ENCODE measurements around the gene KRTAP12-1. TPM values are rescaled to one million over a fixed set of nuclear protein-coding genes. Genes with fewer than 3 reads are reported as not detected.
"Not testable (repeated sequence)": the region's sequence is repeated elsewhere in the genome, so short reads cannot be mapped to it uniquely, and the experiment has no call there.

The KRTAP12-1 gene
- total and polyA plus RNA-seq, 2 donors: not detected

GRCh38 chr21:44701541-44701940 is 19.6 kb upstream of the KRTAP12-1 start:
- peaks cover 21 to 88% of the 10 kb centered on the region in 2 donors for H3K27me3 ChIP-seq (ENCODE audit: control insufficient read depth in 2 of 2, insufficient read depth in 1 of 2, low read length in 1 of 2)
- 40% methylated on average over 12 of the region's 12 CpGs for WGBS

GRCh38 chr21:44701023-44701400 is 19.0 kb upstream of the KRTAP12-1 start:
- DNase-seq (ENCODE audit: low read depth in 6 of 9, low spot score in 9 of 9): no peak
- Histone ChIP-seq H3K9me3 (ENCODE audit: control insufficient read depth in 2 of 2, insufficient read depth in 1 of 2, low read length in 1 of 2) (peaks cover 1 to 11% of the 10 kb centered on the region in 2 donors), H3K4me1 (ENCODE audit: control insufficient read depth in 2 of 2, insufficient read depth in 2 of 2, low read length in 2 of 2) (no peaks in the 10 kb centered on the region), H3K36me3 (ENCODE audit: control insufficient read depth in 2 of 2, insufficient read depth in 2 of 2, low read length in 1 of 2) (peaks cover 0 to 1% of the 10 kb centered on the region in 2 donors), H3K4me3 (ENCODE audit: low read length in 2 of 2) (no peak overlapping the region), H3K27ac (ENCODE audit: low read depth in 1 of 2, low read length in 1 of 2) (no peak overlapping the region), H3K27me3 (ENCODE audit: control insufficient read depth in 2 of 2, insufficient read depth in 1 of 2, low read length in 1 of 2) (peaks cover 16 to 87% of the 10 kb centered on the region in 2 donors)
- WGBS: 91% methylated on average over 14 of the region's 14 CpGs

More at GRCh38 chr21:44701541-44701940, 19.6 kb upstream of the KRTAP12-1 start:
- no peak for DNase-seq (ENCODE audit: low read depth in 6 of 9, low spot score in 9 of 9)
- no peaks in the 10 kb centered on the region for H3K4me1 ChIP-seq (ENCODE audit: control insufficient read depth in 2 of 2, insufficient read depth in 2 of 2, low read length in 2 of 2)
- no peak overlapping the region for H3K27ac ChIP-seq (ENCODE audit: low read depth in 1 of 2, low read length in 1 of 2)
- H3K9me3 ChIP-seq (ENCODE audit: control insufficient read depth in 2 of 2, insufficient read depth in 1 of 2, low read length in 1 of 2): peaks cover 7 to 16% of the 10 kb centered on the region in 2 donors
- H3K4me3 ChIP-seq (ENCODE audit: low read length in 2 of 2): no peak overlapping the region
- H3K36me3 ChIP-seq (ENCODE audit: control insufficient read depth in 2 of 2, insufficient read depth in 2 of 2, low read length in 1 of 2): peaks cover 0 to 6% of the 10 kb centered on the region in 2 donors

GRCh38 chr21:44700101-44701022 is 18.4 kb upstream of the KRTAP12-1 start:
- no peak for DNase-seq (ENCODE audit: low read depth in 6 of 9, low spot score in 9 of 9)

GRCh38 chr21:44699502-44700001 is 17.6 kb upstream of the KRTAP12-1 start:
- no peak for DNase-seq (ENCODE audit: low read depth in 6 of 9, low spot score in 9 of 9)
- Histone ChIP-seq H3K27ac (ENCODE audit: low read depth in 1 of 2, low read length in 1 of 2) (no peak overlapping the region), H3K4me1 (ENCODE audit: control insufficient read depth in 2 of 2, insufficient read depth in 2 of 2, low read length in 2 of 2) (no peaks in the 10 kb centered on the region), H3K4me3 (ENCODE audit: low read length in 2 of 2) (no peak overlapping the region), H3K9me3 (ENCODE audit: control insufficient read depth in 2 of 2, insufficient read depth in 1 of 2, low read length in 1 of 2) (peaks cover 0 to 5% of the 10 kb centered on the region in 2 donors), H3K27me3 (ENCODE audit: control insufficient read depth in 2 of 2, insufficient read depth in 1 of 2, low read length in 1 of 2) (peaks cover 12 to 83% of the 10 kb centered on the region in 2 donors), H3K36me3 (ENCODE audit: control insufficient read depth in 2 of 2, insufficient read depth in 2 of 2, low read length in 1 of 2) (no peaks in the 10 kb centered on the region)
- 55% methylated on average over 17 of the region's 17 CpGs for WGBS

More at GRCh38 chr21:44700101-44701022, 18.4 kb upstream of the KRTAP12-1 start:
- H3K27me3 ChIP-seq (ENCODE audit: control insufficient read depth in 2 of 2, insufficient read depth in 1 of 2, low read length in 1 of 2): peaks cover 13 to 87% of the 10 kb centered on the region in 2 donors
- no peaks in the 10 kb centered on the region for H3K36me3 ChIP-seq (ENCODE audit: control insufficient read depth in 2 of 2, insufficient read depth in 2 of 2, low read length in 1 of 2)
- 61% methylated on average over 21 of the region's 21 CpGs for WGBS
- H3K4me3 ChIP-seq (ENCODE audit: low read length in 2 of 2): no peak overlapping the region
- peaks cover 0 to 8% of the 10 kb centered on the region in 2 donors for H3K9me3 ChIP-seq (ENCODE audit: control insufficient read depth in 2 of 2, insufficient read depth in 1 of 2, low read length in 1 of 2)
- no peak overlapping the region for H3K27ac ChIP-seq (ENCODE audit: low read depth in 1 of 2, low read length in 1 of 2)
- H3K4me1 ChIP-seq (ENCODE audit: control insufficient read depth in 2 of 2, insufficient read depth in 2 of 2, low read length in 2 of 2): no peaks in the 10 kb centered on the region

- Histone ChIP-seq H3K27ac (ENCODE audit: low read depth in 1 of 2, low read length in 1 of 2) (no peak overlapping the region), H3K4me3 (ENCODE audit: low read length in 2 of 2) (no peak overlapping the region), H3K36me3 (ENCODE audit: control insufficient read depth in 2 of 2, insufficient read depth in 2 of 2, low read length in 1 of 2) (no peaks in the 10 kb centered on the region), H3K27me3 (ENCODE audit: control insufficient read depth in 2 of 2, insufficient read depth in 1 of 2, low read length in 1 of 2) (peaks cover 6 to 69% of the 10 kb centered on the region in 2 donors), H3K9me3 (ENCODE audit: control insufficient read depth in 2 of 2, insufficient read depth in 1 of 2, low read length in 1 of 2) (no peaks in the 10 kb centered on the region), H3K4me1 (ENCODE audit: control insufficient read depth in 2 of 2, insufficient read depth in 2 of 2, low read length in 2 of 2) (no peaks in the 10 kb centered on the region)
- 41% methylated on average over 35 of the region's 35 CpGs for WGBS
- DNase-seq (ENCODE audit: low read depth in 6 of 9, low spot score in 9 of 9): no peak
Measured at GRCh38 chr21:44697811-44698734, 16.1 kb upstream of the KRTAP12-1 start.

GRCh38 chr21:44697172-44697810 is 15.3 kb upstream of the KRTAP12-1 start, which contains the start of gene KRTAP10-12:
KRTAP10-12 (plus strand) TSS chr21:44697172; CDS start chr21:44697202, 30 bp downstream.
- WGBS: 67% methylated on average over 21 of the region's 21 CpGs
- not testable (repeated sequence) for H3K9me3 ChIP-seq (ENCODE audit: control insufficient read depth in 2 of 2, insufficient read depth in 1 of 2, low read length in 1 of 2); H3K36me3 ChIP-seq (ENCODE audit: control insufficient read depth in 2 of 2, insufficient read depth in 2 of 2, low read length in 1 of 2); H3K4me1 ChIP-seq (ENCODE audit: control insufficient read depth in 2 of 2, insufficient read depth in 2 of 2, low read length in 2 of 2); DNase-seq (ENCODE audit: low read depth in 6 of 9, low spot score in 9 of 9); H3K27ac ChIP-seq (ENCODE audit: low read depth in 1 of 2, low read length in 1 of 2); H3K4me3 ChIP-seq (ENCODE audit: low read length in 2 of 2)
- H3K27me3 ChIP-seq (ENCODE audit: control insufficient read depth in 2 of 2, insufficient read depth in 1 of 2, low read length in 1 of 2): peaks cover 6 to 61% of the 10 kb centered on the region in 2 donors

GRCh38 chr21:44696572-44696971 is 14.6 kb upstream of the KRTAP12-1 start:
- DNase-seq (ENCODE audit: low read depth in 6 of 9, low spot score in 9 of 9): no peak
- H3K9me3 ChIP-seq (ENCODE audit: control insufficient read depth in 2 of 2, insufficient read depth in 1 of 2, low read length in 1 of 2): no peaks in the 10 kb centered on the region
- no peak overlapping the region for H3K27ac ChIP-seq (ENCODE audit: low read depth in 1 of 2, low read length in 1 of 2)
- no peak overlapping the region for H3K4me3 ChIP-seq (ENCODE audit: low read length in 2 of 2)
- H3K4me1 ChIP-seq (ENCODE audit: control insufficient read depth in 2 of 2, insufficient read depth in 2 of 2, low read length in 2 of 2): no peaks in the 10 kb centered on the region
- H3K27me3 ChIP-seq (ENCODE audit: control insufficient read depth in 2 of 2, insufficient read depth in 1 of 2, low read length in 1 of 2): peaks cover 6 to 54% of the 10 kb centered on the region in 2 donors
- 79% methylated on average over 10 of the region's 10 CpGs for WGBS
- no peaks in the 10 kb centered on the region for H3K36me3 ChIP-seq (ENCODE audit: control insufficient read depth in 2 of 2, insufficient read depth in 2 of 2, low read length in 1 of 2)

- 79% methylated on average over 8 of the region's 8 CpGs for WGBS
- H3K4me1 ChIP-seq (ENCODE audit: control insufficient read depth in 2 of 2, insufficient read depth in 2 of 2, low read length in 2 of 2): no peaks in the 10 kb centered on the region
- H3K27me3 ChIP-seq (ENCODE audit: control insufficient read depth in 2 of 2, insufficient read depth in 1 of 2, low read length in 1 of 2): peaks cover 6 to 45% of the 10 kb centered on the region in 2 donors
- no peak for DNase-seq (ENCODE audit: low read depth in 6 of 9, low spot score in 9 of 9)
- no peaks in the 10 kb centered on the region for H3K9me3 ChIP-seq (ENCODE audit: control insufficient read depth in 2 of 2, insufficient read depth in 1 of 2, low read length in 1 of 2)
- H3K4me3 ChIP-seq (ENCODE audit: low read length in 2 of 2): no peak overlapping the region
- no peak overlapping the region for H3K27ac ChIP-seq (ENCODE audit: low read depth in 1 of 2, low read length in 1 of 2)
- no peaks in the 10 kb centered on the region for H3K36me3 ChIP-seq (ENCODE audit: control insufficient read depth in 2 of 2, insufficient read depth in 2 of 2, low read length in 1 of 2)
Measured at GRCh38 chr21:44695641-44696040, 13.7 kb upstream of the KRTAP12-1 start.
